AG04449 (cell line): ENCODE measurements around the gene STRADA.
A peak's percentile ranks its signal among the peaks of the same experiment; 100 is the strongest.

Experiments used
- CTCF ChIA-PET: fragments of 350-600 bp; formaldehyde crosslinking; extraction: SDS; loops from one replicate; lab custom pipeline; 2021; ENCODE audit warnings: antibody characterized with exemption; lab: Yijun Ruan, JAX
- POLR2A ChIA-PET: fragments of 400-600, 350-600 bp; formaldehyde crosslinking; extraction: SDS; loops from one replicate; lab custom pipeline; 2020; ENCODE audit warnings: antibody characterized with exemption, inconsistent platforms; lab: Yijun Ruan, JAX
- DNase-seq: peaks from one replicate; pipeline ENCODE4 v3.0.0-alpha.2; 2010; ENCODE audit warnings: low read depth, low spot score
- H3K4me3 ChIP-seq: 2 replicates; pipeline ENCODE4 v1.5.1; 2011; ENCODE audit warnings: low read depth, mild to moderate bottlenecking, control low read depth, low read length
- CTCF ChIP-seq: IDR thresholded peaks from one replicate; pipeline ENCODE4 v1.5.1; 2011; ENCODE audit warnings: mild to moderate bottlenecking, moderate library complexity, low read length, control low read depth, inconsistent platforms; ENCODE audit not compliant: insufficient read depth; ENCODE audit errors: missing control alignments

STRADA gene

DNA sequence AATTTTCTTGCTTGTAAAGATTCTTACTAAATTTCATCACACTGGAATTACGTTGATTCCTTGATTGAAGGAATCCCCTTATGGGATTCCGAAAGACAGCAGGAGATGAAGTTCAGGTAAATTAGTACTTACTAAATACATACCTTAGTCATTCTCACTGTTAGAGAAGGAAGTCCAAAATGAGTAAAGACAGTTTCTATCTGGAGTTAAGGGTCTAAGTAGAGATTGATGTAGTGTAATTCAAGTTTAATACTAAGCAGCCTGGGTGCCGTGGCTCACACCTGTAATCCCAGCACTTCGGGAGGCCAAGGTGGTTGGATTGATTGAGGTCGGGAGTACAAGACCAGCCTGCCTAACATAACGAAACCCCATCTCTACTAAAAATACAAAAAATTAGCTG is 41.9 kb upstream of the STRADA start:
- ChIA-PET CTCF (interaction anchor here (1.1 to 1.5 kb wide), 3 partner anchors 10 to 19 kb away, joined by 3 to 4 read pairs (median 3); no protein-coding TSS in a partner anchor), POLR2A (interaction anchor here (3.1 kb wide), 1 partner anchor 10 kb away, joined by 10 read pairs; the partner anchor contains the start of genes CCDC47 and DDX42)
- TF ChIP-seq CTCF = no peak
- H3K4me3 ChIP-seq = no peak overlapping the region
- no peak for DNase-seq

GRCh38 chr17:63780928-63781327 is 39.3 kb upstream of the STRADA start:
- ChIA-PET CTCF (interaction anchor here (0.9 to 1.3 kb wide), 3 partner anchors 9 to 169 kb away, joined by 3 to 6 read pairs (median 3); no protein-coding TSS in a partner anchor), POLR2A (interaction anchor here (0.6 kb wide), 1 partner anchor 10 kb away, joined by 3 read pairs; no protein-coding TSS in a partner anchor)
- H3K4me3 ChIP-seq = no peak overlapping the region
- DNase-seq = no peak
- no peak for TF ChIP-seq CTCF

- ChIA-PET CTCF (interaction anchor here (1.1 to 1.3 kb wide), 2 partner anchors 10 to 19 kb away, joined by 3 to 6 read pairs; no protein-coding TSS in a partner anchor), POLR2A (interaction anchor here (0.6 kb wide), 1 partner anchor 10 kb away, joined by 3 read pairs; no protein-coding TSS in a partner anchor)
- H3K4me3 ChIP-seq = no peak overlapping the region
- DNase-seq = no peak
- TF ChIP-seq CTCF = no peak
Observed at GRCh38 chr17:63780507-63780906, 38.9 kb upstream of the STRADA start.

DNA sequence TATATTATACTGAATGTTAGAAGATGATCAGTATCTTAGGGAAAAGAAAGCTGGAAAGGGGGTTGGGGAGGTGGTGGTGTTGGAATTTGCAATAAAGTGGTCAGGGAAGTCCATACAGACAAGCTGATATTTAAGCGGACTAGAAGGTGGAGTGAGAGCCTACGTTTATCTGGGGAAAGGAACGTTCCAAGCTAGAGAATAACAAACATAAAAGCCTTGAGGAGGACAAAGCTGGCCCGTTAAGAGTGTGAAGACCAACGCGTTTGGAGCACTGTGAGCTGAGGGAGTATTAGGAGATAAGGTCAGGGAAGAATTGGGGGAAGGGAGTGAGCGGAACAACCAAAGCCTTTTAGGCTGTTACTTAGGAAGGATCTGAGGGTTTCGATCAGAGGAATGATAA is 33.8 kb upstream of the STRADA start:
- no peak for DNase-seq
- CTCF ChIA-PET = interaction anchor here (1.0 kb wide), 1 partner anchor 77 kb away, joined by 5 read pairs; no protein-coding TSS in a partner anchor
- POLR2A ChIA-PET = interaction anchor here (1.0 to 1.1 kb wide), 2 partner anchors 9 to 33 kb away, joined by 3 to 4 read pairs; no protein-coding TSS in a partner anchor
- TF ChIP-seq CTCF = no peak
- H3K4me3 ChIP-seq = peak overlapping the region; percentile 84

DNA sequence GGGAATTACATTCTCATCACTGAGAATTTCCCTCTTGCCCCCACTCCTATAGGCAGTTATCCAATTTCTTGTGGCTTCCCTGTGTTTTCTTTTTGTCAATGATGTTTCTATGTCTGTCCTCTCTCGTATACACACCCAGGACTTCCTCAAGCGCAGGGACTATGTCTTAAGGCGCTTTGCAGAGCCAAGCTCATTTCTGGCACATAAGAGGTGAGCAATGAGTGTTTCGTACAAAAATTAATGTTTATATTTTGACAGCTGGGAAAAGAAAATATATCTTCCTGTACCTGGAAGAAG is 33.3 kb upstream of the STRADA start:
- ChIA-PET POLR2A (interaction anchor here (1.0 to 1.1 kb wide), 2 partner anchors 10 to 32 kb away, joined by 3 to 4 read pairs; no protein-coding TSS in a partner anchor), CTCF (interaction anchor here (1.0 kb wide), 1 partner anchor 76 kb away, joined by 5 read pairs; no protein-coding TSS in a partner anchor)
- DNase-seq = no peak

More for the DNA sequence above, 33.3 kb upstream of the STRADA start:
- peak overlapping the region; percentile 84 for H3K4me3 ChIP-seq
- no peak for TF ChIP-seq CTCF
